GM20431 (cell line): ENCODE measurements around the gene MIEF2.
"Not testable (repeated sequence)": the region's sequence is repeated elsewhere in the genome, so short reads cannot be mapped to it uniquely, and the experiment has no call there.

Experiments
- in situ Hi-C: fragments of 300-500 bp; cut with MseI, MboI; formaldehyde crosslinking; loops from one replicate; pipeline ENCODE4 v1.15.0; 2020; ENCODE audit warnings: low sequenced_read_pairs; ENCODE audit not compliant: unreplicated experiment

Gene MIEF2

DNA sequence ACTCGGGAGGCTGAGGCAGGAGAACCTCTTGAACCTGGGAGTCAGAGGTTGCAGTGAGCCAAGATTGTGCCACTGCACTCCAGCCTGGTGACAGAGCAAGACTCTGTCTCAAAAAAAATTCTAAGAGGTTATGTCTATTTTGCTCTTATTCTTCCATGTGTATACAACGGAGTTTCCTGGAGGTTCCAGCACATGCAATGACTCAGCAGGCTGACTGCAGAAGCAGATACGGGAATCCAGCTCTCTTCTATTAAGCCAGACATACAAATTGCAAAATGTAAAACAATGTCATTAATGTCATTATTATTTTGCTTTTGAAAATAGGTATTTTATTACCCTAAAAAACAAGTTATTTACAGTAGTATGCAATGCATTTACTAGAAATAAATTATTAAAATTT lies 18.4 kb downstream of the MIEF2 start:
- in situ Hi-C loops: no loop called here

DNA sequence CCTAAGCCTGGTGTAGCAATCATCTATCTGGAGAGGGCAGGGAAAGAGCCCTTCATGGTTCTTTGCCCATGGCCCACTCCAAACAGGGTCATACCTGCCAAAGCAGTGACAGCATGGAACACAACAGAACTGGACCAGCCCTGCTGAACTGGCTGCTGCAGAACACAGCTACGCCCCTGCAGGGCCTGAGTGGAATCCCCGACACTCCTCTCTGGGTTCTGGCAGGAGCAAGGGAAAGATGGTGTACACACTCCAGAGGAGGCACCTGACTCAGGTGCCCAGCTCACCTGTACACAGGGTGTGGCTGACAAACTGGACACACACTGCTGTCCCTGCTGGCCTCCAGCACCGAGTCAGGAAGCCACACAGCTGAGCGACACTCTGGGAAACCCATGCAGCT lies 19.8 kb downstream of the MIEF2 start:
- in situ Hi-C loops: no loop called here

DNA sequence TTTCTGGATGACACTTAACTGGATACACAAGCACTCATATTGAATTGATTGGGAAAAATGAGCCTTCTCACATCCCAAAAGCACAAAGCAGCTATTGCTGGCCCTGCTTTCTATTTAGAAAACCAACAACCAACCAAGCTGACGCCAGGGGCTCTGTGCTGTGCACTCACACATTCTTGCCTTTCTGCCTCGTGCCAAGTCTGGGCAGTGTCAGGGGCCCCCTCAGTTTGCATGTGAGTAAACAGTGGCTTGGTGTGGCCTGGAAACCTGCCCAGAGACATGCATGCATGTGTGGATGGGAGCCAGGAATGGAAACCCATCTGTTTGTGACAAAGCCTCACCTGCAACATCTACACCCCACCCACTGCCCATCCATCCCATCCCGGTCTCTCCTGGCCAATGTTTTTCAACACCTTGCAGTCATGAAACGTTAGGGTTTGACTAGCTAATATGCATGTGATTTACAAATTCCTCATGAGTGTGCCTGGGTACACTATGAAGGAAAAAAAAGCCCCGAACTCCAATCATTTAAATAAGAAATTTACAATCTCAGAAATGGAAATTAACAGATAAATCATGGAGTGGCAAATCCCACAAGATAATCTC lies 20.4 kb downstream of the MIEF2 start:
- in situ Hi-C loops: no loop called here

DNA sequence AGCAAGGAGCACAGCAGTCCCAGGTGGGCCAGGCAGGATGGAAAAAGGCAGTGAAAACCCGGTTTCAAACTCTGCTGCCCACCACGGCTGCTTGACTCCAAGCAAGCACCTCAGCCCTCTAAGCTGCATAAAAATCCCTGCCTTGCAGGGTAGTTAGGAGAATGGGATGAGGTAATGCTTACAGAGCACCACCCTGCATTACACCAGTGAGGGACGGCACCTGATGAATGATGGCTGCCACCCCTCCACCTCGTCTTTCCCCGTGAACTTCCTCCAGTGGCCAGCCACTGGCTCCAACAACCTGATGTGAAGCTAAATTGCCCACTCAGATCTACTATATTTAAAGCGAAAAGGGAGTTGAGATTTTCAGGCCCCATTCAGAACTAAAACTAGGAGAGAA lies 21.3 kb downstream of the MIEF2 start:
- in situ Hi-C loops: no loop called here

DNA sequence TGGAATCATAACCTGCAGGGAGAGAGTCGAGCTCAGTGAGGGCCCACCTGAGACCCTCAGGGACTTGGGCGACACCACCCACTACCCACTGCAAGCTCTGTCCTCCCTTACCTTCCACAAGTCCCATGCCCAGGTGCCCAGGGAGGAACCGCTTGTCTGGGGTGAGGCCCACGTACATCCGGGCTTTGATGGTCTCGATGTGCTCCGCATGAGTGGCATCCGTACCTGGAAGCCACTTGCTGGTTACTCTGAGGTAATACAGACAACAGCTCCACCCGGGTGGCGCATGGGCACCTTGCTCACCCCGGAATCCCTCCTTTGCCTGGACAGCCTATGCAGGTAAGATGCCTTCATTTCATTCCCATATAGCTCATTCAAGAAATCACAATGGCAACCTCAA lies 24.8 kb downstream of the MIEF2 start:
- in situ Hi-C loops: no loop called here

DNA sequence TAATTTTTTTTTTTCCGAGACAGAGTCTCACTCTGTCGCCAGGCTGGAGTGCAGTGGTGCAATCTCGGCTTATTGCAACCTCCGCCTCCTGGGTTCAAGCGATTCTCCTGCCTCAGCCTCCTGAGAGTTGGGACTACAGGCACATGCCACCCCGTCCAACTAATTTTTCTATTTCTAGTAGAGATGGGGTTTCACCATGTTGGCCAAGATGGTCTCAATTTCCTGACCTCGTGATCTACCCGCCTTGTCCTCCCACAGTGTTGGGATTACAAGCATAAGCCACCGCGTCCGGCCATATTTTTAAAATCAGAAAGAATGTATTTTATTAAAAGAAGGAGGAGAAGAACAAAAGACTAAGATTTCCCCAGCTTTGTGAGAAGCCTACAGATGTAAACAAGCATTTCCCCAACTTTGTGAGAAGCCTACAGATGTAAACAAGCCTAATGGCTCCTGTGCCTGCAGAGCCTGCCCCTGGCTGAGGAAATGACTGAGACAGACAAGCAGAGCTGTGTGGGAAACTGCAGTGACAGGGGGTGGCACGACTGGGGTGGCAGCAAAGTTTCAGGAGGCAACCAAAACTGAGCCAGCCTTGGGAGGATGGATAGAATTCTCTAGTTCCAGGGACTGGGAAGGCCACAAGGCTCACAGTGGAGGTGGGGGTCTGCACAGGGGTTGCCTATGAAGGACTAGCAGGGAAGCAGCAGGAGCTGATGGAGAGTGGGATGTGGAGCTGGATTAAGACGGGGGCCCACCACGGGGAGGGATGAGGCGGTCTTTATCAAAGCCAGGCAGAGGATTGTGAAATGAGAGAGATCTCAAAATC lies 31.5 kb downstream of the MIEF2 start:
- in situ Hi-C loops: no loop called here

DNA sequence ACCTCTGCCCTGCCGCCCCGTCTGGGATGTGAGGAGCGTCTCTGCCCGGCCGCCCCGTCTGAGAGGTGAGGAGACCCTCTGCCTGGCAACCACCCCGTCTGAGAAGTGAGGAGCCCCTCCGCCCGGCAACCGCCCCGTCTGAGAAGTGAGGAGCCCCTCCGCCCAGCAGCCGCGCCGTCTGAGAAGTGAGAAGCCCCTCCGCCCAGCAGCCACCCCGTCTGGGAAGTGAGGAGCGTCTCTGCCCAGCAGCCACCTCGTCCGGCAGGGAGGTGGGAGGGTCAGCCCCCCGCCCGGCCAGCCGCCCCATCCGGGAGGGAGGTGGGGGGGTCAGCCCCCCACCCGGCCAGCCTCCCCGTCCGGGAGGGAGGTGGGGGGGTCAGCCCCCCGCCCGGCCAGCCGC lies 37.6 kb downstream of the MIEF2 start:
- in situ Hi-C loops: not testable (repeated sequence)

DNA sequence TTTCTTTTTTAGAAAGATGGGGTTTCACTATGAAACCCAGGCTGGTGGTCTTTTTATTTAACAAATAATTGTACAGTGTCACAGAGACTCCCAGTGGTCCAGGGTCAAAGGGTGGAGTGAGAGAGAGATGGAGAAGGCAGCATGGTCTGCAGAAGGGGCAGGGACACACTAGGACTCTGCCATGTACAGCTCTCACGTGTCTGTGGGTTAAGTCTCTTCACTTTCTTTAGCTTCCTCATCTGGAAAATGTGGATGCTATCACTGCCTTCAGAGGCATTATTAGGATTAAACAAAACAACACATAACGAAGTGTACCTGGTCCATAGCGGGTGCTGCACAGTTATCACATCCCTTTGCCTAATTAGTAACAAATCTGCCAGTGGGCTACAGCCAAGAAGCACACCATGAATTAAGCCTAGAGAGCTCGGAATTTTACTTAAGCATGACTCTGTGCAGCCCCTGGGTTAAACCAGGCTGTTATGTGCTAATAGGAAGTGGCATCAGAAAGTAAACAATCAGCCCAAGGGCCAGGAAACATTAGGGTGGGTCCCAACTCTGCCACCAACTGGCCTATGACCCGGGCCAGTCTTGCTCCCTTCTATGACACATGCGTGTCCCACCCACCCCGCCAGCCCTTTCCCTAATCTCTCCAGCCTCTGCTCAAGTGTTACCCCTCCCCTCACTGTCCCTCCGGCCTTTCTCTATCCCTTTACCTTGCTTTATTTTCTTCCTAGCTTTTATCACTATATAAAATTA lies 40.4 kb downstream of the MIEF2 start:
- in situ Hi-C loops: no loop called here

DNA sequence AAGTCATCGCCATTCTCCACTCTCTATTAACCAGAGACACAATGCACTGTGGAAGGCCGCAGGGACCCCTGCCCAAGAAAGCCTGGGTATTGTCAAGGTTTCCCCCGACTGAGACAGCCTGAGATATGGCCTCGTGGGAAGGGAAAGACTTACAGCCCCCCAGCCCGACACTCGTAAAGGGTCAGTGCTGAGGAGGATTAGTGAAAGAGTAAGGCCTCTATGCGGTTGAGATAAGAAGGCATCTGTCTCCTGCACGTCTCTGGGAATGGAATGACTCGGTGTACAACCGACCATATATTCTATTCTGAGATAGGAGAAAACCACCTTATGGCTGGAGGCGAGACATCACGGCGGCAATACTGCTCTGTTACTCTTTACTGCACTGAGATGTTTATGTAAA lies 42.7 kb downstream of the MIEF2 start:
- in situ Hi-C loops: not testable (repeated sequence)

DNA sequence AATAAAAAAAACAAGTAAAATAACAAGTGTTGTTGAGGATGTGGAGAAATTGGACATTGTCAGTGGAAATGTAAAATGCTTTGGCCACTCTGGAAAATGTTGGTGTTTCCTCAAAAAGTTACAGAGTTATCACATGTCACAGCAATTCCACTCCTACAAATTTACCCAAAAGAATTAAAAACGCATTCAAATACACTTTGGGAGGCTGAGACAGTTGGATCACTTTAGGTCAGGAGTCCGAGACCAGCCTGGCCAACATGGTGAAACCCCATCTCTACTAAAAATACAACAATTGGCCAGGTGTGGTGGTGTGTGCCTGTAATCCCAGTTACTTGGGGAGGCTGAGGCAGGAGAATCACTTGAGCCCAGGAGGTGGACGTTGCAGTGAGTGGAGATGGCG lies 48.7 kb downstream of the MIEF2 start:
- in situ Hi-C loops: no loop called here

DNA sequence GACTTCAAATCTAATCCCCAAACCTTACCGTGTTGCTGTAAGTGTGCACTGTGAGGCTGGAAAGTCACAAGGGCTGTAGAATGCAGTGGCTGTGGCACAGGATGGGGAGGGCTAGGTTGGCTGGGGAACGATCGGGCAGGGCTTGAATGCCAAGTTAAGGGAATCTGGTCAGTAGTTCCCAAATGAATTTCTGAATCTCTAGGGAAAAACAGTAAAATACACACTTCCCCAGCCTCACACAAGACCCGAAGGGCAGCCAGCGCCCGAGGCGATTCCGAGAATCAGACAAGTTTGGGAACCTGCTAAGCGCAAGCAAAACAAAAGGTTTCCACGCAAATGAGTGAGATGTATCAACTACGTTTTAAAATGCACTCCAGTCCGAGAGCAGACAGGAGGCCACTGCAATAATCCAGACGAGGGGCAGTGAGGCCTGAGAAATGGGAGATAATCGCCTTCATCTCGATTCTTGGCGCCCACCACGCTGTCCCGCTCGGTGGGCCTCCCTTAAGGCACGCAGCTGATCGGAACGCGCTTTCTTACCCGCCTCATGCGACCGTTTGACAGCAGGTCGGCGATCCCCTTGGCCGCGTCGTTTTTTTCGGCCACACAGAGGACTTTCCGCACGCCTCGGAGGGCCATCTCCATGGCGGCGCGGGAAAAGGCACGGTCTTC lies 53.7 kb downstream of the MIEF2 start:
- in situ Hi-C loops: no loop called here

DNA sequence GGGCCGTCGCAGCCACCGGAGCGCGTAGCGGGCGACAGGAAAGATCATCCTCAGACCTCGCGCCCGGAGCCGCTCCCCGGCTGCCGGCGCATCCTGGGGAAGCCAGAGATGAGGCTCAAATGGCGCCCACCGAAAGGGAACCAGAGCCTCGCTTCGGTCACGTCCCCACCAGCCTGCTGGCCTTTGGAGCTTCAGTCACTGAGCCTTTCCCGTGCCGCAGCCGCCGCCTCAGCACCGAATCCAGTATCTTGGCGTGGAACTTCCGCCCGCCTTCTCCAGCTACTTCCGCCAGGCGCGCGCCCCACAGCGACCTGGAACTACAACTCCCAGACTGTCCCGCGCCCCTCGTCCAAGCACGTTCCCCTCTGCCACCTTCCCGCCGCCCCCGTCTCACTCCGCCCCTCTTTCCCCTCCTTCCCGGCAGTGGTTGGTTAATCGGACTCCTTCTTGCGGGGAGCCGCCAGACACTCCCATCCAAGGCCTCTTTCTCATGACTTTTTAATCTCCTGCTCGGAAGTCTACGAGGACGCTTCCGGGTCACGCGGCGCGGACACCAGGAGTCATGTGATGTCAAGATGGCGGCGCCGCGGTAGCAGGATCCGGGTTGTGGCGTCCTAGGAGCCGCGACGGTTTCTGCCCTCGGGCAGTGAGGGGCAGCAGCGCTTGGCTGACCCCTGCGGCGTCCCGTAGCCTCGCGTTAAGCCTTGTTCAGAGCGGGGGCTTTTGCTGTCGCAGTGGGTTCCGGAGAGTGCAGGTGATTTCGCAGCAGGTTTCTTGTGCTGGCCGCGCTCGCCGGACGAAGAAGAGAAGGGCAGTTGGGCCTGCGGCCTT lies 54.5 kb downstream of the MIEF2 start, which contains the start of the genes SMCR8 and TOP3A:
TSS of gene SMCR8 (plus strand) at position 563 of the 831 bp plus-strand sequence. CDS start 497 bp downstream, outside the sequence.
TSS of gene TOP3A (minus strand) at position 264 of the 831 bp plus-strand sequence. CDS start at position 48, 216 bp downstream.
- in situ Hi-C loops: no loop called here

DNA sequence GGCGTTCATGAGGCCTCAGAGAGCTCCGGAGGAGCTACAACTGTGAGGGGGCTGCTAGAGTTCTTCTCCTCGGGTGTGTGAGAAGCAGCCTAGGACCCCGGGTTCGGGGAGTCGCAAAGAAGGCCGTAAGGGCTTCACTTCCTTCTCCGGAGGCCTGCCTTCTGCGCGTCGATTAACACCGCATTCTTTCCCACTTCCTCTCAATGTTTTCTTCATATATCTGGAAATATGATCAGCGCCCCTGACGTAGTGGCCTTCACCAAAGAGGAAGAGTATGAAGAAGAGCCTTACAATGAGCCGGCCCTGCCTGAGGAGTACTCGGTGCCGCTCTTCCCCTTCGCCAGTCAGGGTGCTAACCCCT lies 55.1 kb downstream of the MIEF2 start:
- in situ Hi-C loops: no loop called here

DNA sequence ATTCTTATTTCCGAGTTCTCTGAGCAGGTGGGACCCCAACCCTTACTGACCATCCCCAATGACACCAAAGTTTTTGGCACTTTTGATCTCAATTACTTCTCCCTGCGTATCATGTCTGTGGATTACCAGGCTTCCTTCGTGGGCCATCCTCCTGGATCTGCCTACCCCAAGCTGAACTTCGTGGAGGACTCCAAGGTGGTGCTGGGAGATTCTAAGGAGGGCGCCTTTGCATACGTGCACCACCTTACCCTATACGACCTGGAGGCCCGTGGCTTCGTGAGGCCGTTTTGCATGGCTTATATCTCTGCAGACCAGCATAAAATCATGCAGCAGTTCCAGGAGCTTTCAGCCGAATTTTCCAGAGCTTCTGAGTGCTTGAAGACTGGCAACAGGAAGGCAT lies 55.5 kb downstream of the MIEF2 start:
- in situ Hi-C loops: no loop called here
